ENCODE measurements around the gene VWA8.
"Not testable (repeated sequence)": the region's sequence is repeated elsewhere in the genome, so short reads cannot be mapped to it uniquely, and the experiment has no call there.

The VWA8 gene

GRCh38 chr13:41785402-41786172 is 175.3 kb downstream of the VWA8 start:
- DNase-seq: no peak

DNA sequence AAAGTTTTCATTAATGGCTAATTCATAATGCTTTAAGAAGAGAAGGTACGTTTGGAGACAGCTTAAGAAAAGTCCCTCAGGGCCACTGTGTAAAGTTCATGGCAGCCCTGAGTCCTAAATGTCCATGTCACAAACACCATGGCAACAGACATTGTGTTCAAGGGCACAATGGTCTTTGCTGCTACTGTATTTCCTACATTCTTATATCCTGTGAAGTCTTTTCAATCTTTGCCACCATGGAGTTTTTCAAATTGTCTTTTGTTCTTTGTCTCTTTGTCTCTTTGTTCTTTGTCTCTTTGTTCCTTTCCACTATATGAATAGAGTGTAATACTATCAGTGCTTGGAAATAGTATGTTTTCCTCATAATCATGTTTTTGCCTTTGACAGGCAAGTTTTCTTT is 178.8 kb downstream of the VWA8 start:
- DNase-seq: no peak

DNA sequence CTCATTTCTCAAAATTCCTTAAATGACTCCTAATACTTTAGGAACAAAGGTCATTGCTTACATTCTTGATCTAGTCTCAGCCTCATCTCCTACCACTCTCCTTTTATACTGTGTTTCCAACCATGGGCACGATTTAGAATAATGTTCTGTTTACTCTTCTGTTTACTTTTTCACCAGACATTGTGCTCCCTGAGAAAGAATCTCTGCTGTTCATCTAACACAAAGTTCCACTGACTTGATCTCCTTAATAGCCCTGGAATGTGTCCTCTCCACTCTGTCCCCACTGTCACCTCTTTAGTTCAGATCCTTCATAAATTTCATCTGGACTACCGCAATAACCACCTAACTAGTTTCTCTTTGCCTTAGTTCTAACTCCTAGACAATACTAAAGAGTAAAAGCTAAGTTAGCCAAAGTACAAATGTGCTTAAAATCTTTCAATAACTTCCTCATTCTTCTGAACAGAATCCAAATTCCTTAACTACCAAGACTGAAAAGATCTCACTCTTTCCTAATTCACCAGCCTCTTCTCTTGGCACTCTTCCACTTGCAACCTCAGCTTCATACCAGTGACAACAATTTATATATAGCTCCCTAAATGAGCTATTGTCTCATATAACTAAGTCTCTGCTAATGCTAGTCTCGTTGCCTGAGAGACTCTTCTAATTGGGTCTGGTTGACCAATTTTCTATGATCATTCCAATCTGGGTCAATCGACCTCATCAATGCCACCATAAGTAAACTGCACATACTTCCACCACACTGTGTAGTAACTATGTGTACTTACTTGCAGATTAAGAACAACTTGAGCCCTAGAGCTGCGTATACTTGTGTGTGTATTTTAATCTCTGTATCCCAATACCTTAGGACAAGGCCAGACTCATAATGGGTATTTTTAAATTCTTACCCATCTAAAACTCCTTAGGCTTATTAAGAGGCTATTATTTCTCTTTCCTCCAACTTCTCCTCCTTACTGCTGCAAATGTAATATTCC is 179.9 kb downstream of the VWA8 start:
- no peak for DNase-seq

DNA sequence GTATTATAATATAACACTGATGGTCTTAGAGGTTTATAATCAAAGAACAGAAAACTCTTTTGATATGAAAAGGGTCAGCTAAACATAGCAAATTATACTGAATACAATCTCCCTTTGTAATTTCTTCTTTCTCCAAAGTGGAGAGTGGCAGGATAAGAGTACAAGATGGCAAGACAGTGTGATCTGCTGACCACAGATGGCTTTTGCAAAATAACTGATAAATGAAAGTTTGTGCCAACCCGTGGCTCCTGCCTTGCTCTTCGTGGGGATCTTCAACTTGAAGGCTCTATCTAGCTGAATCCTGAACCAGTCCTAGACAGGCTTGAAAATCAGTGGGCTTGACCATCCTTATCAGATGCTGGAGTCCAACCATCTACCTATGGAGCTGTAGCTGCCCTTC is 185.7 kb downstream of the VWA8 start:
- no peak for DNase-seq

DNA sequence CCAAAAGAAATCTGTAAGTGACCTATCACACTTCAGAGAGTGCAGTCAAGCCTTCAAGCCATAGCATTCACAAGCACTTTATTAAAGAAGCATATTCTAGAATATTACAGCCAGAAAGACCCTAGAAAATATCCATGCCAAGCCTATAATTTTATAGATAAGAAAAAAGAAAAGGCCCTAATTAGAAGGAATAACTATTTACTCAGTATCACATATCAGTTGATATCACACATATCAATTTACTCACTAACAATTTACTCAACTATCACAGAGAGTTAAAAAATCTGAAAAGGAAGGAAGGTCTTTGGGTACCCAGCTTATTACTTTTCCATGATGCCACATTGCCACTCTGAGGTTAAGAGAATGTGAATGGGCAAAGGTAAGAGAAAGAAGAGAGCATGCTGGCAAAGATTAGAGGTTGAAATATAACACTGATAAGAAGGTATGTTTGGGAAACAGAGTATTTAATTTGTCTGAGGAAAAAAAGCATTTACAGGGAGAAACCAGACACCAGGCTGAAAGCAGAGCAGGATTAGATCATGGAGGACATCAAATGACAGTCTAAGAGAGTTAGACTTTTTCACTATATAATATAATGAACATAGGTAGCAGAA is 186.2 kb downstream of the VWA8 start:
- no peak for DNase-seq

- no peak for DNase-seq
Observed at GRCh38 chr13:41767801-41768200, 193.1 kb downstream of the VWA8 start.

DNA sequence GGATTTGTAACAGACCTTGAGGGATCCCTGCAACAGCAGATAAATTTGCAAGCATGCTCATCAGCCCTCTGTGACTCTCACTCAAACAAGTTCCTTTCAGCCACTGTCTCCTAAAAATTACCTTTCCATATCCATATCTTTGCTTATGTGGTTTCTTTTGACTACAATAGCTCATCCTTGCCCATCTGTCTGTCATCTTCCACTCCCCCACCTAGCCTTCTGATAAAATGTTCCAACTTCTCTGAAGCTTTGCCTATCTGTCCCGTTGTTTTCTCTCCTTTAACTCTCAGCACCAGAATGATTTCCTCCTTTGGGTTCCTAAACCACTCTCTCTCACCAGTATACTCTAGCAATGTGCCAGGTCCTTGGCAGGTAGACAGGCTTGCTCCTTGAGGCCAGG is 194.5 kb downstream of the VWA8 start:
- no peak for DNase-seq

- no peak for DNase-seq
Observed at GRCh38 chr13:41765813-41766212, 195.1 kb downstream of the VWA8 start.

- DNase-seq: no peak
Observed at GRCh38 chr13:41765020-41765419, 195.9 kb downstream of the VWA8 start.

DNA sequence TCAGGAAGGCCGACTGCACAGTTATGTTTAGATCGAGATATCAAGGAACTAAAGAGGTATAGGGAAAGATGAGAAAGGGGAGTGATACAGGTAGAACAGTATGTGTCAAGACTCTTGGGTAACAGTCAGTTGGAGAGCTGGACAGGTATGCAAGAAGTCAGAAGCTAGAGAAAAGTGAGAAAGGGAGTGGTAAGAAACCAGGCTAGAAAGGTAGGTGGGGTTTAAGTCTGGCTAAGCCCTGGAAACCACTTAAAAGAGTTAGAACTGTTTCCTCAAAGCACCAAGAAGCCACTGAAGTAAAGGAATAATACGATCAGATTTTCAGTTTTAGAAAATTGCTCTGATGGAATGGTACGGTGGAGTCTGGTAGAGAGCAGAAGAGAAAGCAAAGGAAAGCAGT is 196.4 kb downstream of the VWA8 start:
- no peak for DNase-seq

- DNase-seq: no peak
Observed at GRCh38 chr13:41763782-41764181, 197.1 kb downstream of the VWA8 start.

GRCh38 chr13:41762796-41763195 is 198.1 kb downstream of the VWA8 start:
- no peak for DNase-seq

- no peak for DNase-seq
Observed at GRCh38 chr13:41756198-41756880, 204.6 kb downstream of the VWA8 start.

GRCh38 chr13:41751734-41752445 is 209.0 kb downstream of the VWA8 start:
- no peak for DNase-seq

DNA sequence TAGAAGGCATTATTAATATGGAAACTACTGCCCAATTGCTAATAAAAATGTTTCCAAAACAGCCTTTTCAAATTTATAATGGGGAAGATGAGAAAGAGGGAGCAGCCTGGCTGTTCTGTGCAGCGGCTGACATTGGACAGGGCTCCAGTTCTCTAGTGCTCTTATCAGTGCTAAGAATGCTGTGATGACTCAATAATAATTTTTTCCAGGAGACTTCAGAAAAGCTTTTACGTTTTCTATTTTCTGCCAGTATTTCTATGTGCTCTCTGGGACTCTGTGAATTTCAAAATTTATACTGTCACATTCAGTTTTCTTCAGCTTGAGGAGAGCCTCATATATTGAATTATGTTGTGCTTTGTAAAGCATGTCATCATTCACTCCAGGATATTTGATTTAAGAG is 209.6 kb downstream of the VWA8 start:
- no peak for DNase-seq

DNA sequence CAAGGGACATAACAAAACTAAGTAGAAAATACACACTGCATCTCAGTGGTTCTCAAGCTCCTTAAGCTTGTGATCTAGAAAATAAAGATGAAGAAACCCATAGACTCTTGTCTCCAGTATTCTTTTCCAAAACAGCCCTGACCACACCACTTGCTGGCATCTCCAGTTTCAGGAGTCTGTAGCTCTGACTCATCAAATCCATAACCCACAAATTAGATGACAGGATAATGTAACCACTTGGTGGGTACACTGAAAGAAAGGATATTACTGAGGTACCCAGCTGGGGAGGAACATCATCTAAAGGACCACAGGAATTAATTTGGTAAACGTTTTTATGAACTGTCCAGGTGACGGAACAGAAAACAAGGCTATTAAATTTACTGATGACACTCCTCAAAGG is 214.7 kb downstream of the VWA8 start:
- no peak for DNase-seq

GRCh38 chr13:41745496-41745895 is 215.4 kb downstream of the VWA8 start:
- DNase-seq: not testable (repeated sequence)

DNA sequence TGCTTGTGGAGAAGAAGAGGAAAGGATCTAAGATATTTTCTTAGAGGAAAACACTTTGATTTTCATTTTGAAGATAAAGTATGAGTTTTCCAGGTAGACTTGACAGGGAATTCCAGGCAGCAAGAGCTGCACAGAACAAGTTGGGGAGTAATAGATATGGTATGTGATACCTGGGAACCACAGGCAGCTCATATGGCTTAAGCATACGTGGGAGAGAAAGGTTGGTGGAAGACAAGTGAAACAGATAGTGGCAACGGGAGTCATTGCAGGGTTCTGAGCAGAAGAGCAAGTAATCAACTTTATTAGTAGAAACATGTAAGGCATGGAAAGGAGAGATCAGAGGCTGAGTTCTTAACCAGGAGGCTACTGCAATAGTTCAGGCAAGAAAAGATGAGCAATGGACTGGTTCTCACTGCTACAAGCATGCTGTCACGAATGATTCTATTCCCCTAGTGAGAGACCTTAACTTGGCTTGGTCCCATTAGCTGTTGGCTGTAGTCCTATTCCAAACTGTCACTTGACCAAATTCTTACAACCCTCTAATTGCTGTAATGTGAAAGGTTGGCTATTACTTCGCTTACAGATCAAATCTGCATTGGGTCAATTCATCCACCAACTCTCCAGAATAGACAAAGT is 217.9 kb downstream of the VWA8 start:
- no peak for DNase-seq

- no peak for DNase-seq
Observed at GRCh38 chr13:41740479-41740878, 220.4 kb downstream of the VWA8 start.

GRCh38 chr13:41722684-41723535 is 238.0 kb downstream of the VWA8 start:
- DNase-seq: no peak

Data from stimulated activated CD4-positive, alpha-beta T cell treated with anti-CD3 and anti-CD28 coated beads, Interleukin-4, amount 100 ng/mL, for 1 hour (primary cell).